ENCODE results near the gene STOML3.

- no peak for TF ChIP-seq CTCF (conservative IDR thresholded peaks at IDR 0.05; ENCODE audit: low read depth, low read length)
- no peak for TF ChIP-seq POLR2A (IDR thresholded peaks at IDR 0.05; ENCODE audit: low read depth, low read length)
- TF ChIP-seq RAD21 (IDR thresholded peaks at IDR 0.05; ENCODE audit: low read length) = no peak
- TF ChIP-seq ELK1 (IDR thresholded peaks at IDR 0.05; ENCODE audit: borderline replicate concordance, low read depth, low read length) = no peak
- no peak for TF ChIP-seq CEBPB (IDR thresholded peaks at IDR 0.05; ENCODE audit: low read depth, low read length)
- TF ChIP-seq MXI1 (IDR thresholded peaks at IDR 0.05; ENCODE audit: borderline replicate concordance, low read depth, low read length) = no peak
- TF ChIP-seq RCOR1 (IDR thresholded peaks at IDR 0.05; ENCODE audit: insufficient replicate concordance, low read length) = no peak
- TF ChIP-seq MAFK (IDR thresholded peaks at IDR 0.05; ENCODE audit: low read depth, low read length) = no peak
Observed at GRCh38 chr13:38947054-38947453, 43.6 kb downstream of the STOML3 start.

Data from IMR-90 (cell line).